ENCODE data around the gene TTC5.
"Not testable (repeated sequence)": the region's sequence is repeated elsewhere in the genome, so short reads cannot be mapped to it uniquely, and the experiment has no call there.

- TF ChIP-seq USF2 (CRISPR knock-in tag; IDR thresholded peaks at IDR 0.05); CTCF (IDR thresholded peaks at IDR 0.05); ELF4 (CRISPR knock-in tag; IDR thresholded peaks at IDR 0.05; ENCODE audit: low read depth); ZNF121 (CRISPR knock-in tag; IDR thresholded peaks at IDR 0.05); ATF1 (CRISPR knock-in tag; IDR thresholded peaks at IDR 0.05): not testable (repeated sequence)
Measured at GRCh38 chr14:20264361-20264760, 41.4 kb downstream of the TTC5 start.

All from WTC11 (cell line).